HG03095 (cell line): ENCODE results near the gene FOXR1.
A peak's percentile ranks its signal among the peaks of the same experiment; 100 is the strongest.
"Not testable (repeated sequence)": the region's sequence is repeated elsewhere in the genome, so short reads cannot be mapped to it uniquely, and the experiment has no call there.

Experiments
- ATAC-seq: cut with Tn5 transposase; IDR thresholded peaks from one replicate; pipeline ENCODE4 v1.9.1; 2021; ENCODE audit warnings: moderate library complexity; ENCODE audit not compliant: unreplicated experiment

Gene FOXR1

DNA sequence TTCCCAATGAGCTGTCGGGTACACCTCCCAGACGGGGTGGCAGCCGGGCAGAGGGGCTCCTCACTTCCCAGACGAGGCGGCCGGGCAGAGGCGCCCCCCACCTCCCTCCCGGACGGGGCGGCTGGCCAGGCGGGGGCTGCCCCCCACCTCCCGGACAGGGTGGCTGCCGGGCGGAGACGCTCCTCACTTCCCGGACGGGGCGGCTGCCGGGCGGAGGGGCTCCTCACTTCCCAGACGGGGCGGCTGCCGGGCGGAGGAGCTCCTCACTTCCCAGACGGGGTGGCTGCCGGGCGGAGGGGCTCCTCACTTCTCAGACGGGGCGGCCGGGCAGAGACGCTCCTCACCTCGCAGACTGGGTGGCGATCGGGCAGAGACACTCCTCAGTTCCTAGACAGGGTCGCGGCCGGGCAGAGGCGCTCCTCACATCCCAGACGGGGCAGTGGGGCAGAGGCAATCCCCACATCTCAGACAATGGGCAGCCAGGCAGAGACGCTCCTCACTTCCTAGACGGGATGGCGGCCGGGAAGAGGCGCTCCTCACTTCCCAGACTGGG lies 20.0 kb downstream of the FOXR1 start:
- ATAC-seq, result not testable (repeated sequence)

DNA sequence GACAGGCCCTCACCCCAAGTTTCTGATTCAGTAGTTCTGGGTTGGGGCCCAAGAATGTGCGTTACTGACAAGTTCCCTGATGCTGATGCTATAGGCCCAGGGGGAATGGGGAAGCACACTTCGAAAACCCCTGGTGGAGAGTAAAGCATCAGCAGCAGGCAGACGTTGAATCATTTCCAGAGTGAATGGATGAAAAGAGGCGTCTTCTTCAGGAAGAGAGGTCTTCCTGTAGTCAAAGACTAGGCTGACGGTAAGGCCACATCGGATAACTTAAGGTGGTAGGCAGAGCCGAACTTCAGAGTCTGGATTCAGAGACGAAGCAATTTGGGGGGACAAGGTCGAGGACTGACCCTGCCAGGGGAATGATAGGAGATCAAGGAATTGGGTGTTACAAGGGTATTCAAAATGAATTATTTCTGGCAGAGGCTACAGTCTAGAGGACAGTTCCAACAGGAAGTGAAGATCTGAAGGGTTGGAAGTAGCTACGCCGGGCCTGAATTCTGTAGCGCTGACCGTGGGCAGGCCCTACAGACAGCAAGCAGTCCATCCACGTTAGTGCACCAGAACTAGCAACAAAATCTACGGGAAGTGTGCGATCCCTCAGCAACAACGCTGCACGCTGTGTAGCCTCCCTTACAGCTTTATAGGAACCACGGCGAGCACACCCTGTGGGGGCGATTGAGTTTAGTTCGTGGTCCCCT lies 25.5 kb downstream of the FOXR1 start:
- ATAC-seq, result peak; percentile 12

GRCh38 chr11:118997627-118998387 lies 26.2 kb downstream of the FOXR1 start, which contains the start of gene CENATAC:
TSS of gene CENATAC (plus strand) at chr11:118998138. CDS start at chr11:118998198, 60 bp downstream.
- peak; percentile 83 for ATAC-seq

- ATAC-seq, result peak; percentile 22
These were observed 26.8 kb downstream of the FOXR1 start for GRCh38 chr11:118998388-118998717.

- ATAC-seq, result no peak
These were observed 27.3 kb downstream of the FOXR1 start for GRCh38 chr11:118998822-118999221.

- no peak for ATAC-seq
These were observed 29.3 kb downstream of the FOXR1 start for GRCh38 chr11:119000906-119001305.

DNA sequence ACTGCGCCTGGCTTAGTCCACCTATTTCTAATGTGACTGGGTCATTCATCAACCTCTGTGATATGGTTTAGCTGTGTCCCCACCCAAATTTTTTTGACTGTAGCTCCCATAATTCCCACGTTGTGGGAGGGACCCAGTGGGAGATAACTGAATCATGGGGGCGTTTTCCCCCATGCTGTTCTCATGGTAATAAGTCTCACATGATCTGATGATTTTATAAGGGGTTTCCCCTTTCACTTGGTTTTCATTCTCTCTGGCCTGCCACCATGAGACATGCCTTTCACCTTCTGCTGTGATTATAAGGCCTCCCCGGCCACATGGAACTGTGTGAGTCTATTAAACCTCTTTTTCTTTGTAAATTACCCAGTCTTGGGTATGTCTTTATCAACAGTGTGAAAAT lies 35.1 kb downstream of the FOXR1 start:
- no peak for ATAC-seq

DNA sequence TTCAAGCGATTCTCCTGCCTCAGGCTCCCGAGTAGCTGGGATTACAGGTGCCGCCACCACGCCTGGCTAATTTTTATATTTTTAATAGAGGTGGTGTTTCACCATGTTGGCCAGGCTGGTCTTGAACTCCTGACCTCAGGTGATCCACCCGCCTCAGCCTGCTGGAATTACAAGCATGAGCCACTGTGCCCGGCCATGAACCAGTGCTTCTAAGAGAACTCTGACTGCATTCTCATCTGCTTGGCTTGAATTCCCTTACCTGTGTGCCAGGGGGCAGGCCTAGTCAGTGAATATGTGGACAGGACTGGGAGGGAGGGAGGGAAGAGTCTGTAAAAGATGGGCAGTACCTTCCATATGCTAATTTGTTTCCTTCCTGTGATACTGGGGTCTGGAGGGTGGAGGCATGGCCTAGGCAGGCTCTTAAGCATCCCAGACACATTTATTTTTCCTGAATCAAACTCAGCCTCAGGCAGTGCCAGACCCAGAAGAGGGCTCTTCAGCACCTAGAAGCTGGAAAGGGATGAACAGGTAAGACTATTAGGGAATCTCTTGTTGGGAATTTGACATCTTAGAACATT lies 40.0 kb downstream of the FOXR1 start:
- no peak for ATAC-seq

DNA sequence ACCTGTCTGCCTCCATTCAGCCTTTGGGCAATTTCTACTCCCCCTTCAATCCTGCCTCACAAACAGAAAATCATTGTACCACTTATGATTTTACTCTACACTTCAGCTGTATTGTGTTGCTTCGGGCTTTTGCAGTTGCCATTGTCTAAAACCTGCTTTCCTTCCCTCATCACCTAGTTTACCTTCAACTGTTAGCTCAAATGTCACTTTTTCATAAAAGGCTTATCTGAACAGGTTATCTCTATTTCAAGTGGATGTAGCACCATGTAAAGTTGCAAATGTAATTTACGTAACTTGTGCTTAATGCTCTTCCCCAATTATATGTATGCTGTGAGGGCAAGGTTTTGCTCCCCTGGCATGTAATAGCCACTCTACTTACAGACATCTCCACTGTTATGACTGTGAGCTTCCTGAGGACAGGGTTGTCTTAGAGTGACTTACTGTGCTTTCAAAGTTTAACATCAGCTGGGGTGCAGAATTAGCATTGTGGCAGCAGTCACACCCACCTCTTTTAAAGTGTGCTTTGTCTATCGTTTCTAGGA lies 41.1 kb downstream of the FOXR1 start:
- ATAC-seq, result no peak

DNA sequence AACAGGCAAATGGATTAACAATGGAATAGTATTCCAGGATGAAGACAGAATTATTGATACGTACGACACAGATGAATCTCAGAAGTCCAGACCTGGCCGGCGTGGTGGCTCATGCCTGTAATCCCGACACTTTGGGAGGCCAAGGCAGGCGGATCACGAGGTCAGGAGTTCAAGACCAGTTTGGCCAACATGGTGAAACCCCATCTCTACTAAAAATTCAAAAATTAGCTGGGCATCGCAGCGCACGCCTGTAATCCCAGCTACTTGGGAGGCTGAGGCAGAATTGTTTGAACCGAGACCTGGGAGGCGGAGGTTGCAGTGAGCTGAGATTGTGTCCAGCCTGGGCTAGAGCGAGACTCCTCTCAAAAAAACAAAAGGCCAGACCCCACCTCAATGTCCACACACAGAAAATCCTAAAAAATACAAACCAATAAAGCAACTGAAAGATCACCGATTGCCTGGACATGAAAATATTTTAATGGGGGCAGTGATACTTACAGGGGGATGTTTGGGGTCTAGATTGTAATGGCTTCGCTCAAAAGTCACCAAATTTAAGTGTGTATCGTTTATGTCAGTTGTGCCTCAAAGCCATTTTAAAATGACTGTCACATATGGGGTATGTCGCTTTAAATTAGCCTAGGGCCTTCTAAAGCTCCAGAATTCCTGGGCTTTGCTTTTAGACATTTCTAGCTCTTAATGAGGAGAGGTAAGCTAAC lies 42.8 kb downstream of the FOXR1 start:
- no peak for ATAC-seq

DNA sequence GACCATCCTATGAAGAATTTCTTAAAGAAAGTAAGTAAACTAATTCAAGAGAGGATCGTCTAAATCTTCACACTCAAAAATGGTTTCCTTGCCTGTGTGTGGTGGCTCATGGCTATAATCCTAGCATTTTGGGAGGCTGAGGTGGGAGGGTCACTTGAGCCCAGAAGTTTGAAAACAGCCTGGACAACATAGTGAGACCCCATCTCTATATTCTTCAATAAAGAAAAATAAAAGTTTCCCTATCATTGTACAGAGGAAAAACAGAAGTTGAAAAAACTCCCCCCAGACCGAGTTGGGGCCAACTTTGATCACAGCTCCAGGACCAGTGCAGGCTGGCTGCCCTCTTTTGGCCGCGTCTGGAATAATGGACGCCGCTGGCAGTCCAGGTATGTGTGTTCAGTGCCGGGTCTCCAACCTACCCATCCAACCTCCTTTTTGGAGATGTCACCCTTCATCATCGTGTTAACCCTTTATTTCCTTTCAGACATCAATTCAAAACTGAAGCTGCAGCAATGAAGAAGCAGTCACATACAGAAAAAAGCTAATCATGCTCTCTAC lies 43.6 kb downstream of the FOXR1 start:
- no peak for ATAC-seq

DNA sequence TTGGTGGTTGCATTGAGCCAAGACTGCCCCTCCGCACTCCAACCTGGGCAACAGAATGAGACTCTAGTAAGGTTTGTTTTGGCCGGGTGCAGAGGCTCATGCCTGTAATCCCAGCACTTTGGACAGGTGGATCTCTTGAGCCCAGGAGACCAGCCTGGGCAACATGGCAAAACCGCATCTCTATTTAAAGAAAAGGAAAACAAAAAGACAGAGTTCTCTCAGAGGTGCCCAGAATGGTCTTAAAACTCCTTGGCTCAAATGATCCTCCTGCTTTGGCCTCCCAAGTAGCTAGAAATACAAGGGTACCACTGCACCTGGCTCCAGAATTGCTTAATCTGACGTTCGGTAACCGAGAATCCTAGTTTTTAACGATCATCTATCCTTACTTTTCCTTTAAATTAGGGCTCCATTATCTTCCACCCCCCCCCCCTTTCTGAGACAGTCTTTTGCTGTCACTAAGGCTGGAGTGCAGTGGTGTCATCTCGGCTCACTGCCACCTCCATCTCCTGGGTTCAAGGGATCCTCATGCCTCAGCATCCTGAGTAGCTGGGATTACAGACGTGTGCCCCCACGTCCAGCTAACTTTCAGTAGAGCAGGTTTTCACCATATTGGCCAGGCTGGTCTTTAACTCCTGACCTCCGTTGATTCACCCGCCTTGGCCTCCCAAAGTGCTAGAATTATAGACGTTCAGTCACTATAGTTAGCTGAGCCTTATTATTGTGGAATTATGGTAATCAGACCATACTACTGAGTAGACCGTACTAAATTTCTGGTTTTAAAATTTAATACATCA lies 44.9 kb downstream of the FOXR1 start:
- ATAC-seq, result no peak

DNA sequence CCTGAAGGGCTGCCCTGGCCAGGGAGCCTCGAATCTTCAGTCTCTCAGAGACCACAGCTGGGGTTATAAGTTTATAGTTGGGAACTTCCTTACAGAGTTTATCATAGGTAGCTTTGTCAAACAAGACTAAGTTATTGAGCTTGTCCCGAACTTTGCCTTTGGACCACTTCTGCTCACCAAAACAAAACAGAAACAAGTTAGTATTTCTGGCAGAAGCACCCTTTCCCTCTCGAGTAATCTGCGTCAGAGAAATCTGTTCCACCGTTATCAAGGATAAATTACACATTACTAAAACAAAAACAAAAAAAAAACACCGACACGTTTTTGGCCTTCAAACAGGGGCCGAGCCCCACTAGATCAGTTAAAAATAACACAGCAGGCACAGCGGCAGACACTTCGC lies 45.8 kb downstream of the FOXR1 start:
- ATAC-seq, result not testable (repeated sequence)

- ATAC-seq, result peak; percentile 94
These were observed 46.7 kb downstream of the FOXR1 start, which contains the start of the genes RPS25 and TRAPPC4 for GRCh38 chr11:119018074-119018938. TSS of gene RPS25 (minus strand) at chr11:119018343. CDS start at chr11:119018284, 59 bp downstream. TSS of gene TRAPPC4 (plus strand) at chr11:119018766. CDS start at chr11:119018796, 30 bp downstream.

- ATAC-seq, result no peak
These were observed 48.4 kb downstream of the FOXR1 start for GRCh38 chr11:119019996-119020395.

- ATAC-seq, result no peak
These were observed 50.1 kb downstream of the FOXR1 start for GRCh38 chr11:119021631-119022030.

DNA sequence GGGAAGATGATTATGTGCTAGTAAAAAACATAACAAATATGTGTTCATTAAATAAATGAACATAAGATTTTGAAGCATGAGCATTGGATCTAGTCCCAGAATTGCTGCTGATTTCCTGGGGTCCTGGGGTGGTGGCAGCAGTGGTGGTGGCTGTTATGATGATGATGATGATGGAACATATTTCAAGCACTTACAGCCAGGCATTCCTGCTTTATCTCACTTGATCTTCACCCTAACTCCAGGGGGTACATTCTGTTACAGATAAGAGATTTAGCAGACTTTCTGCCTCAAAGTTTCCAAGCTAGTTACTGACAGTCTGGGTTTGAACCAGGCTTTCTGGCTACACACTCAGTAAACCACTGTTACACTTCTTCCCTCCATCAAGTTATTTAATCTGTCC lies 52.2 kb downstream of the FOXR1 start:
- ATAC-seq, result no peak

DNA sequence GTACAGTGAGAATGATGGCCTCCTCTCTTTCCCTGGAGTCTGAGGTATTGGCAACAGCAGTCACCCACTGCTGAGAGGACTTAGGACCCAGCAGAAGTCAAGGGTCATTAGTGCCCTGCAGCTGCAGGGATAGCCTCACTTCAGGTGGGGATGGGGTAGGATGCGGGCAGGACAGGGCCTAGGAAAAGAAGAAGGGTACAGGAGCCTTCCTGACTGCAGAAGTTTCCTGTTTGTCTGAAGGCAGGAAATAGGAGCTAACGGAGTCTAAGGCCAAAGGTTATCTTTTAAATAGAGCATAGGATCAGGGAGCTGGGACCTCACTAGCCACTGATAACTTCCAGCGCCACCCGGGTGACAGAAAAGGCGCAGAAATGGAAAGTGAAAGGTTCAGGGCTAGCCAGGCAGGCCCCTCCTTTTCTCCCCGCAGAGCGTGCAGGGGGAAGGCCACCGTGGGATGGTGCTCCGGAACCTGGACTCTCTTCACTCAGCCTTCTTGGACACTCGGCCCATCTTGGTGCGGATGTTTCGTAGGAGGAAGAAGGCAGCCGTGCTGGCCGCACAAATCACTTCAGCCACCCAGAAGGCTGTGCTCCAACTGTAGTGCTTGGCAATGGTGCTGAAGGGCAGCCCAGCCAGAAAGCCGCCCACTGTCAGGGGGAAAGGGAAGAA lies 53.0 kb downstream of the FOXR1 start:
- no peak for ATAC-seq
